Psoas muscle (tissue), 8 donors: ENCODE measurements around the gene SBF2. TPM values are rescaled to one million over a fixed set of nuclear protein-coding genes. Genes with fewer than 3 reads are reported as not detected.

Experiments used
- ATAC-seq, 4 donors: fragments of 200-7000 bp; cut with Tn5 transposase; one replicate each; pipeline ENCODE4 v1.9.1; 2020; ENCODE audit warnings: moderate library complexity in 3 of 4, mild to moderate bottlenecking in 2 of 4
- DNase-seq, 2 donors: peaks; one replicate each; pipeline ENCODE4 v3.0.0-alpha.2; 2020
- H3K27ac ChIP-seq: fragments of 200-600 bp; one replicate; pipeline ENCODE4 v1.8.0; 2022
- H3K27me3 ChIP-seq, 3 donors: fragments of 200-600 bp in 1 of 3; one replicate each; pipeline versions ENCODE4 v1.6.1 to v1.8.0; 2013 to 2022; ENCODE audit warnings: low read length in 2 of 3, mild to moderate bottlenecking in 2 of 3, moderate library complexity in 1 of 3; ENCODE audit not compliant: insufficient read depth in 3 of 3
- H3K36me3 ChIP-seq, 2 donors: fragments of 200-600 bp in 1 of 2; one replicate each; pipeline versions ENCODE4 v1.6.1 to v1.8.0; 2013 to 2022; ENCODE audit warnings: low read depth in 1 of 2, mild to moderate bottlenecking in 1 of 2, moderate library complexity in 1 of 2; ENCODE audit not compliant: insufficient read depth in 1 of 2
- H3K4me1 ChIP-seq: fragments of 200-600 bp; one replicate; pipeline ENCODE4 v1.8.0; 2022
- H3K4me3 ChIP-seq: fragments of 200-600 bp; one replicate; pipeline ENCODE4 v1.8.0; 2022; ENCODE audit warnings: mild to moderate bottlenecking
- H3K9me3 ChIP-seq: fragments of 200-600 bp; one replicate; pipeline ENCODE4 v1.8.0; 2022
- CTCF ChIP-seq: fragments of 200-600 bp; IDR thresholded peaks from one replicate; pipeline ENCODE4 v1.8.0; 2022; ENCODE audit warnings: antibody characterized with exemption
- WGBS, 3 donors: extraction: QIAGEN DNeasy Blood & Tissue Kit; methylation state at CpG; one replicate each; pipeline versions ENCODE4 v1.1.6 to v1.1.7; 2013; 5-methylcytosine and 5-hydroxymethylcytosine counted together
- intact Hi-C, 2 donors: fragments of 100-400 bp; cut with DNase I; formaldehyde crosslinking; loops; one replicate each; pipeline versions ENCODE4 v1.11.0 to v1.14.2; 2022
- polyA plus RNA-seq, 3 donors: library from polyadenylated mRNA; stranded (reverse); fragments of 200-250 nt; gene quantifications; one replicate each; pipeline ENCODE4 v1.2.3, GENCODE V29; 2013
- total RNA-seq, 4 donors: library from RNA; stranded (reverse); fragmentation: NEBNext Ultra II Directional in 2 of 4; extraction: Animal tissue kit (Norgen Biotek cat#: 25700) in 2 of 4; gene quantifications; one replicate each; pipeline versions ENCODE4 v1.2.1 to v1.2.4, GENCODE V29; 2021 to 2023
- donor health status: healthy with polysubstance abuse.
- donor health status: DM: no; HTN: no; CAD: no; lungs with moderate emphysema.
- donor health status: Bipolar disorder and iron deficiency.
- donor health status: healthy.
- donor health status: DM: yes; HTN: yes; CAD: no.
- donor health status: DM: no; HTN: no; CAD: no.
- donor health status: DM: no; HTN: no; CAD: no.
- donor health status: DM: yes; HTN: yes; CAD: no.

The SBF2 gene
- total and polyA plus RNA-seq, 7 donors: 3.3 to 12.6 (median 10.6) TPM

GRCh38 chr11:10326012-10326964 is 32.3 kb upstream of the SBF2 start:
- no peak overlapping the region for H3K27ac ChIP-seq
- H3K4me1 ChIP-seq: peaks cover 27% of the 10 kb centered on the region
- DNase-seq (peak; percentile 42 to 58), ATAC-seq (peak in 1 of 4 donors; percentile 7)
- no peaks in the 10 kb centered on the region for H3K9me3 ChIP-seq
- intact Hi-C loops: loop anchor here (5.0 to 10.0 kb wide), 2 partner anchors 211 to 569 kb away; no protein-coding TSS in a partner anchor
- TF ChIP-seq CTCF: no peak
- H3K36me3 ChIP-seq: no peaks in the 10 kb centered on the region
- H3K4me3 ChIP-seq: no peak overlapping the region
- WGBS, 3 donors: 29 to 35% (median 32%) methylated on average over 2 of the region's 2 CpGs
- H3K27me3 ChIP-seq: no peaks in the 10 kb centered on the region

DNA sequence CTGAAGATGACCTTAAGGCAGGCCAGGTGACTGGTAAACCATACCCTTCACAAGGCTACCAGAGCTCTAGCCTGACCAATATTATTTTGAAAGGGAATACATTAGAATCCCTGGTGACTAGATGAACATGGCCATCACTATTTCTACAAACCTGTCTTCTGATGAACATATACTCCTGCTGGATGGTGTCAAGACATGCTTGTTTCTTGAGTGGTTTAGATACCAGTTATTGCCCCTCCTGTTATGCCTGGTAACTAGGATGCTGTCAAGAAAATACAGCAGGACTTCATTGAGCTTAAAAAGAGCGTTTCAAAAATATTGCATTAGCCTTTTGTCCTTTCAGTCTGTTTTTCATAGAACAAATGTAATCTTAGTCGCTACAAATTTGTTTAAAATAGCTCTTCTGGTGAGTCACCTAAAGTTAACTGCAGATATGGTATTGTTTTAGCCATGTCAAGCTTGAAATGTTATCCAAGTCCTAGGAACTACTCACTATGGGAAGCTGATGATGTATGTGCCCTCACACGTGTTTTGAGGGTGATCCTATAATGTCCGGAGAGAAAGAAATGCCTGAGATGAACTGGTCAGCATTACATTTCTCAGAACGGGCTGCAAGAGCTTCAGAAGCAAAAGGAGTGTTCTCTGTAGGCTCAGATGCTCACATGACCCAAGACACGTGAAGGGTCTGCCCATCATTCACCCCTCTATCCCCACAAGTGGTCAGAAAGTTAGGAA is 31.4 kb upstream of the SBF2 start:
- H3K36me3 ChIP-seq: no peaks in the 10 kb centered on the region
- no peaks in the 10 kb centered on the region for H3K27me3 ChIP-seq
- ATAC-seq (peak in 1 of 4 donors; percentile 12), DNase-seq (no peak)
- 39 to 61% (median 41%) methylated on average over 6 of the region's 6 CpGs for WGBS, 3 donors
- H3K9me3 ChIP-seq: no peaks in the 10 kb centered on the region
- TF ChIP-seq CTCF: no peak
- intact Hi-C loops: loop anchor here (5.0 to 10.0 kb wide), 2 partner anchors 211 to 568 kb away; no protein-coding TSS in a partner anchor
- peaks cover 27% of the 10 kb centered on the region for H3K4me1 ChIP-seq
- no peak overlapping the region for H3K27ac ChIP-seq
- H3K4me3 ChIP-seq: no peak overlapping the region

- 79% methylated on average over 3 of the region's 3 CpGs for WGBS, 3 donors
These were observed 30.5 kb upstream of the SBF2 start for GRCh38 chr11:10324474-10324873.

DNA sequence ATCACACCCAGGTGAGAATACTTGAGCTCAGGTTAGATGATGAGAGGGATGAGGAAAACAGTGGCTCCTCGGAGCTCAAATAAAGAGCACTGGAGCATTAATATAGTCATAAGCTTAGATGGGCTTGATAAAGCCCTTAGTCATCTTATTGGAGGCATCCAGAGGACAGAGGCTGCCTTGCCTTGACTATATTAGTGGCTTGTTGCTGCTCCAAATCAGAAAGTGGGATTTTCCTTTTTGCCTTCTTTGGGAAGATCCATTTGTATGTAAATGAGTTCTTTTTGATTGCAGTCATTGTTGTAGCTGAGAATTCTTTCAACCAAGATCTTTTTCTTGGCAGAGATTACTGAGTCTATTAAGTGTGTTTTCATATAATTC is 29.8 kb upstream of the SBF2 start:
- no peak for ATAC-seq
- TF ChIP-seq CTCF: no peak
- Histone ChIP-seq H3K9me3 (no peaks in the 10 kb centered on the region), H3K27ac (peak overlapping the region; percentile 12), H3K27me3 (no peaks in the 10 kb centered on the region), H3K4me3 (no peak overlapping the region), H3K4me1 (peaks cover 23% of the 10 kb centered on the region), H3K36me3 (no peaks in the 10 kb centered on the region)
- no peak for DNase-seq
- intact Hi-C loops: loop anchor here (2.0 to 10.0 kb wide), 5 partner anchors 116 to 565 kb away; no protein-coding TSS in a partner anchor
- 54 to 64% (median 55%) methylated on average over 1 of the region's 1 CpG for WGBS, 3 donors

More at GRCh38 chr11:10324474-10324873, 30.5 kb upstream of the SBF2 start:
- DNase-seq (no peak), ATAC-seq (no peak)
- Histone ChIP-seq H3K9me3 (no peaks in the 10 kb centered on the region), H3K27ac (no peak overlapping the region), H3K36me3 (no peaks in the 10 kb centered on the region), H3K4me3 (no peak overlapping the region), H3K4me1 (peaks cover 27% of the 10 kb centered on the region), H3K27me3 (no peaks in the 10 kb centered on the region)
- TF ChIP-seq CTCF: no peak
- intact Hi-C loops: loop anchor here (5.0 to 10.0 kb wide), 4 partner anchors 117 to 462 kb away; no protein-coding TSS in a partner anchor
